Retina (tissue), 1 donor: ENCODE results near the gene CTNND2.
A peak's percentile ranks its signal among the peaks of the same experiment; 100 is the strongest.
"Not testable (repeated sequence)": the region's sequence is repeated elsewhere in the genome, so short reads cannot be mapped to it uniquely, and the experiment has no call there.

Source experiments
- DNase-seq: peaks from one replicate; pipeline ENCODE4 v3.0.0-alpha.2; 2016

CTNND2 gene

GRCh38 chr5:11857391-11857790 is 46.9 kb downstream of the CTNND2 start:
- no peak for DNase-seq

- DNase-seq: no peak
Observed at GRCh38 chr5:11854936-11855335, 49.3 kb downstream of the CTNND2 start.

GRCh38 chr5:11853796-11854195 is 50.5 kb downstream of the CTNND2 start:
- DNase-seq: no peak

- DNase-seq: no peak
Observed at GRCh38 chr5:11853140-11853539, 51.1 kb downstream of the CTNND2 start.

GRCh38 chr5:11852717-11853087 is 51.5 kb downstream of the CTNND2 start:
- DNase-seq: no peak

GRCh38 chr5:11851965-11852716 is 52.1 kb downstream of the CTNND2 start:
- DNase-seq: no peak

GRCh38 chr5:11851416-11851815 is 52.8 kb downstream of the CTNND2 start:
- no peak for DNase-seq

- not testable (repeated sequence) for DNase-seq
Observed at GRCh38 chr5:11828566-11828965, 75.7 kb downstream of the CTNND2 start.

- DNase-seq: no peak
Observed at GRCh38 chr5:11822598-11822997, 81.6 kb downstream of the CTNND2 start.

GRCh38 chr5:11815916-11816315 is 88.3 kb downstream of the CTNND2 start:
- DNase-seq: no peak

- no peak for DNase-seq
Observed at GRCh38 chr5:11815481-11815880, 88.8 kb downstream of the CTNND2 start.

GRCh38 chr5:11814373-11814772 is 89.9 kb downstream of the CTNND2 start:
- DNase-seq: no peak

- DNase-seq: no peak
Observed at GRCh38 chr5:11809407-11809806, 94.8 kb downstream of the CTNND2 start.

GRCh38 chr5:11803436-11803835 is 100.8 kb downstream of the CTNND2 start:
- no peak for DNase-seq

GRCh38 chr5:11801061-11801460 is 103.2 kb downstream of the CTNND2 start:
- no peak for DNase-seq

GRCh38 chr5:11797132-11797531 is 107.1 kb downstream of the CTNND2 start:
- no peak for DNase-seq

- no peak for DNase-seq
Observed at GRCh38 chr5:11793396-11793795, 110.8 kb downstream of the CTNND2 start.

- no peak for DNase-seq
Observed at GRCh38 chr5:11792621-11793020, 111.6 kb downstream of the CTNND2 start.

- DNase-seq: no peak
Observed at GRCh38 chr5:11791792-11792191, 112.5 kb downstream of the CTNND2 start.

GRCh38 chr5:11790201-11790600 is 114.0 kb downstream of the CTNND2 start:
- no peak for DNase-seq

- peak; percentile 44 for DNase-seq
Observed at GRCh38 chr5:11785771-11786352, 118.4 kb downstream of the CTNND2 start.

GRCh38 chr5:11780641-11781345 is 123.5 kb downstream of the CTNND2 start:
- no peak for DNase-seq

- DNase-seq: no peak
Observed at GRCh38 chr5:11777096-11777495, 127.2 kb downstream of the CTNND2 start.

GRCh38 chr5:11770310-11770709 is 133.9 kb downstream of the CTNND2 start:
- no peak for DNase-seq
